HG03378 (cell line): ENCODE data around the gene CLSTN2.

Experiments
- ATAC-seq: cut with Tn5 transposase; IDR thresholded peaks from one replicate; pipeline ENCODE4 v1.9.1; 2021; ENCODE audit warnings: mild to moderate bottlenecking, moderate library complexity; ENCODE audit not compliant: unreplicated experiment

The CLSTN2 gene

GRCh38 chr3:140563206-140563760, 628.3 kb downstream of the CLSTN2 start:
- ATAC-seq, result no peak

GRCh38 chr3:140568131-140568530, 633.1 kb downstream of the CLSTN2 start:
- ATAC-seq, result no peak

DNA sequence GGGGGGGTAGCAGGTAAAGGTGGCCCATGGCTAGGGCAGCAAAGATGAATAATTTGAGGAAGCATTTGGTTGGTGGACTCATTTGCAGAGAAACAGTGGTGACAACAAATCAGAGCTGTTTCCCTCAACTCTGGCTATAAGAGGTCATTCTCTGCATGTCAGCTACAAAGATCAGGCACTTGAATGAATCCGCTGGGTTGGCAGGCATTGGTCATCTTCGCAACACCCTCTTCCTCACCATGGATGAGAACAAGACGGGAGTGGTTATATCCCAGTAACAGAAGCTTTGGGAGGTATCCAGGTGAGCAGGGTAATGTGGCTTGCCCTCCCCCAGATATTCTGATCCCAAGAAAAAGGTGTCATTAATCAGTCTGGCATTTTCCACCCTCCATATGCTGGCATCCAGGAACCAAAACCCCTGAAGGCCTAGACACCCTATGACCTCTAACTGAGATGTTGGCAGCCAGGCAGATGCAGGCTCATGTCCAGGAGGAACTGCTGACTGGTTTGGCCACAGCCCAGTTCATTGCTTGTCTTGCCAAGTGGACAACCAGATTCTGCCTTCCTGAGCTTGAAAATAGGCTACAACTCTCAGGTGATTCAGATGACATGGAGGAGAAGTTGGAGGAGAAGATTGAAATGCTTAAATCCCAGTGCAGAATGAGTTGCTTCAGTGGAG, 634.0 kb downstream of the CLSTN2 start:
- no peak for ATAC-seq

DNA sequence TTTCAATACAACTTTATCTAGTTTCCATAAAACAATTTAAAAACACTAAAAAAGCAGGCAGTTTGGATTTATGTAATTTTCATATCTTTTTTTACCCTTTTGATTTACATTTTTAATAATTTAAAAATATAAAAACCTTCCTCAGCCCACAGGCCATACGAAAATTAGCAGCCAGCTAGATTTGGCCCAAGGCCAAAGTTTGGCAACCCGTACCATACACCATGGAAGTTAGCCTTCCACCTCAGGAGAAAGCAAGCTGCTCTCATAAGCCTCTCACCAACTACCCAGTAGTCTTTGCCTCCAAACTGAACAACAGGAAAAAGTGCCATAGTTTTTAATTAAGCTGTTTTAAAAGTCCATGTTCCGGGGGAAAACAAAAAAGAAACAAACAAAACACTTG, 635.6 kb downstream of the CLSTN2 start:
- ATAC-seq, result no peak

DNA sequence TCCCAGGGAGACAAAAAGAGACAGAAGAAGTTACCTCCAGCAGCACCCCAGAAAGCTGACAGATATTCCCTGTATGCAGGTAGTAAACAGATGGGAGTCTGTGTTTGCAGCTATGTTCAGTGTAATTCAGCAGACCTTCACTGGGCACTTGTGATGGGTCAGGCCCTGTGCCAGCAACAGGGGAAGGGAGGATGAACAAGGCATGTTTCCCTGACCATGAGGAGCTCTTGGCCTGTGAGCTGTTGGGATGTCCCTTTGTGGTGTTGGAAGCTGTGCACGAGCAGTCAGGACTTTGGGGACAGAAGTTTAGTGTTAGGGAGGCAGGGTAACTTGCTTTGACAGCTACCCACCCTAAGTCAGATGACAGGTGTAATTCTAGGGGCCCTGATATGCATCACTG, 636.9 kb downstream of the CLSTN2 start:
- no peak for ATAC-seq

GRCh38 chr3:140572334-140572733, 637.3 kb downstream of the CLSTN2 start:
- ATAC-seq, result no peak

GRCh38 chr3:140573011-140573410, 638.0 kb downstream of the CLSTN2 start:
- no peak for ATAC-seq

DNA sequence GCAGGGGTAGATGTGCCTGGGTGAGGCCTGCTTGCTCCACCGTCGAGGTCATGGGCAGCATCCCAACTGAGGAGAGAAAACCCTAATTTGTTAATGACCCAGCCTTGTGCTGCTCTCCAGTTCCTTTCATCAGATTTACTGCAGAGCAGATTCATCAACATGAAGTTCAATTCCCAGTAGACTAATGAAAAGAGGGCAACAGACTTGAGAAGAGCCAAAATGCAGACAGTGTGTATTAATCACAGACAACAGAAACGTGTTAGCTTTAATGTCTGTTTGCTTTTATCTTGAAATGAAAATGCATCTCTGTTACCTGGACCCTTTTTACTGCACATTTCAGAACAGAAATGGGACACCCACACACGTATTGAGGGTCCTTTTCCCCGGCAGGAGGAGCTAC, 639.4 kb downstream of the CLSTN2 start:
- ATAC-seq, result no peak

GRCh38 chr3:140576449-140576848, 641.5 kb downstream of the CLSTN2 start:
- no peak for ATAC-seq

DNA sequence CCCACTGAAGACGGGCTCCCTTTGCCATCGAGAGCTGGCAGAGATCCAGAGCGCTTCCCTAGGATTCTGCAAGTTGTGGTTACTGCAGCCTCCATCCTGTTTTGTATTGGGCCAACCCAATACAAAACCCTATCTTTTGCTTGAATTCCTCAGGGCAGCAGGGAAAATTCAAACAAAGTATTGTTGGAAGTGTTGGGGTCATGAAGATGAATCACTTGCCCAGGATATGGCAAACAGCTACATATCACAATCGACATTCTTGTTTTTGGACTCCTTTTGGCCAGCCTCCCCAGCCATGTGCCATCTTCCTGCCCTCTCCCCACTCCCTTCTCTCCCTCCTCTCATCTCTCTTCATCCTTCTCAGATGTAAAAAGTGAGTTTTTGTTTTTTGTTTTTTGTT, 642.9 kb downstream of the CLSTN2 start:
- no peak for ATAC-seq

GRCh38 chr3:140579260-140579659, 644.3 kb downstream of the CLSTN2 start:
- ATAC-seq, result no peak

DNA sequence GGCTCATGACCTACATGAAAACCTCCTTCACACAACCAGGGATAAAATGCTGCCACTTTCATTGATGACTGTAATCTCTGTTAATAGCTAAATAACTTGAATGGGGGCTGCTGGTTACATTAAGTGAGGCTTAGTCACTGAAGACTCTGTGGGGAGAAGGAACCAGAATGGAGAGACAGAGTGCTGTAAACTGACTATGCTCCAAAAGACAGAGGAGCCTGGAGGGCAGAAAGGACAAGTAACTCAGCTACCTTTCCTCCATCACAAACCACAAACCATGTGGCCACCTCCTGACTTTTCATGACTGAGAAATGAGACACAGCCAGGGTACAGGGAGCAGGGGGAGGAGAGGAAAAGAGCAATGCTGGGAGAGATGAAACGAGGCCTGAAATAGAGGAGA, 645.8 kb downstream of the CLSTN2 start:
- ATAC-seq, result no peak

DNA sequence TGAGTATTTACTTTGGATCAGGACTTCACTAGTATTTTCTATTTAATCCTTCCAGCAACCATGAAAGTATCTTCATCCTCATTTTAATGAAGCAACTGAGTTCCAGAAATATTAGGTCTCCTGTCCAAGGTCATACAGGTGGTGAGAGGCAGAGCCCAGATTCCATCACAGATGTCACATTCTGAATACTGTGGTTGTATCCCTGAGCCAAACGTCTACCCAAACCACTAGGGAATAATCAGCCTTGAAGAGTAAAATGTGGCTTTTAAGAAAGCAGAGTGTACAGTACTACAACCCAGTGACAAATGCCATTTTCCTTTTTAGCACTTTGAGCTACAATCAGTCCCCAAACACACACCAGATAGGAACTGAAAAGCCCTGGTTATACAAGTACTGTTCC, 649.6 kb downstream of the CLSTN2 start:
- ATAC-seq, result no peak

GRCh38 chr3:140585828-140586227, 650.8 kb downstream of the CLSTN2 start:
- no peak for ATAC-seq

DNA sequence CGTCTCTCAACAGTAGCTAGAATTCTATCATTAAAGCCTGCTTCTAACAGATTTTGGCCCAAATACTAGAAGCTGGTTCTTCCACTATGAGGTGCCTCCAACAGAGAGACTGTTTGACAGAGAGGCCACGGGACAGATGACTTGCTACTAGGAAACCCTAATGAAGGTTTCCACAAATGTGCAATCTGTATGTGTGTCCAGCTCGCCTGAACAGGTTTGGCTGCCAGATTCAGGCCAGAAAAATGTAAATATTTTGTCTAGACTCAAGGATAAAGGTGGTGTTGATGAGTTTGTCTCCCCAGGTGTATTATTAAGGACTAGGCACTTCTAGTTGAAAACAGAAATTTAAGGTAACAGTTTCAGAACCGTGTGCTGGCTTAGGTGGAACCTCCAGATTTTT, 651.3 kb downstream of the CLSTN2 start:
- no peak for ATAC-seq

DNA sequence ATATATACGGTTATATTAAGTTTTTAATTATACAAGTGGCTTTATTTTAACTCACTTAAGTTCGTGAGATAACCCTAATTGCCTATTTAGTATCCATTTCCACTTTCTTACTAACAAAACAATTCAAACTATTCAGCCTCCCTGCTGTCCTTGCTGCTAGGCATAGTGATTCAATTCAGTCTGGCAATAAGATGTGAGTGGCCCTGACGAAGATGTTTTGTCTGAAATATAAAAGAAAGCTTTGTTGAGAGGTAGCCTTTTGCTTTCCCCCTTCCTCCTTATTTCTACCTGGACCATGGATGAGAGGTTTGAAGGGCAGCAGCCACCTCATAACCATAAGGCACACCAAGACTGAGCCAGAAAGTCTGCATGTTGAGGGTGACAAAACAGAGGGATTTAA, 653.6 kb downstream of the CLSTN2 start:
- ATAC-seq, result no peak

DNA sequence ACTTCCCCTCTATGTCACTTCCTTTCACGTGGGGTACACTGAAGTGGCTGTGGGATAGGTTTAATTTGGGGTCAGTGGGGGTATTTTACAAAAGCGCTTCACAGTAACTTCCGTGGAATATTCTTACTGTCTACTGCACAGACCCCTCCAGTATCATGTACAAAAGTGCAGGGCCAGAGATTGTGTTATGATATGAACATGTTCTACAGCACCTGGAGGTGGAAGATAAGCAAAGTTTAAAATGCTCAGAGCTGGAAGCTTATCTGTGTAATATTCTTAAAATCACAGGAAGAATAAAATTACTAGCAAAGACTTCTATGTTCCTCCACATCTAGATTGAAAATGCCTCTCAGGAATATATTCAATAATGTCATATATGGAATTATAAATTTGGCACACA, 658.8 kb downstream of the CLSTN2 start:
- ATAC-seq, result no peak

GRCh38 chr3:140595295-140595694, 660.3 kb downstream of the CLSTN2 start:
- no peak for ATAC-seq

GRCh38 chr3:140597364-140597763, 662.4 kb downstream of the CLSTN2 start:
- ATAC-seq, result no peak

DNA sequence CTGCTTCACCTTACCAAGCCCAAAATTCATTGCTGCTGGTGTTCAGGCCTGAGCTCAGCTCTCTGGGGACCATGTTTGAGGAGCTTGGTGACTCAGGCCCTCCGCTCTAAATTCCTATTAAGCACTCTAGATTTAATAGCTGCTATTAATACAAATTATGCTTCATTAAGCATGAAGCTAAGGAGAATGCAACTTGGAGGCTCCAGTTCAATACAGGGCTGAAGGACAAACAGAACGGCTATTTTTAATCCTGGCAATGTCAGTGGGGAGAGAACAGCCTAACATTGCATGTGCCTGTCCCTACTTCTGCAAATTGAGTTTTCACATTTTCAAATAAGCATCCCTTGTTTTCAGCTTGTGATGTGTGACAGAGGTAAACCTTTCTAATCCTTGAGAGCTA, 662.8 kb downstream of the CLSTN2 start:
- no peak for ATAC-seq

- ATAC-seq, result no peak
Measured at GRCh38 chr3:140599009-140599408, 664.0 kb downstream of the CLSTN2 start.

DNA sequence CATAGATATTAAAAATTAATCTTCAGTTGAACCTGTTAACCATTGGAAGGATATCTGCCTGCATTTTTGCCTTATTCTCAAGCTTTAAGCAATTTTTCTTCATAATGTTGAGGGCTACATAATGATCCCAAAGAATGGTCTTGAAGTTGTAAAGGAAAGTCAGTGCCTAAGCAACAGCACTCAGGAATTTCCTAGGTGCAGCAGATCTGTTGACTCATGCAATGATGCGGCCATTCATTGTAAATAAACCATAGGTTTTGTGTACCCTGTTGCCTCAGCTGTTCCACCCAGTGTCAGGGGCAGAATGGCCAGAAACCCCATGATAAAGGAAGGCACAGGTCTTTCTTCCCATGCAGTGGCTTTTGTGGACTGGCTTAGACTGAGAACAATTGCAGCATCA, 664.5 kb downstream of the CLSTN2 start:
- ATAC-seq, result no peak

DNA sequence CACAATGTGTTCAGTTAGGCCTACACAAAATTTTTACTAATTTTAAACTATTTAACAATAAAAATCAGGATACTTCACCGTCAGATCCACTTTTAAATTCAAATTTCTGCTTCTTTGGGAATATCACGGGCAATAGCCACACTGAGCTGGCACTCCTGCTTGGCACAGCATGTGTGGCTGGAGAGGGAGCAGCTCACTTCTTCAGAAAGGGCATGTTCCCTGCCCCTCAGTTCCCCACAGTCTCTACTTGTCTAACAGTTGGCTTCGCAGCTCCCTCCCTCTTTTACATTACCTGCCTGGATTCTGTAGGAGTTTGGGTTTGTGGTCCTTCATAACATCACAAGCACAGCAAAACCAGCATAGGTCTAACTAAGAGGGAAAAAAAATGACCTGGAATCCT, 666.9 kb downstream of the CLSTN2 start:
- ATAC-seq, result no peak
